H1 (cell line): Measurements from ENCODE around the gene PRELID1. TPM values are rescaled to one million over a fixed set of nuclear protein-coding genes. Genes with fewer than 3 reads are reported as not detected.

Experiments used
- ATF2 ChIP-seq: IDR thresholded peaks from 2 replicates; pipeline ENCODE4 v1.6.1; 2012; ENCODE audit warnings: low read length, inconsistent platforms
- CHD1 ChIP-seq: IDR thresholded peaks from 2 replicates; pipeline ENCODE4 v1.6.1; 2012; ENCODE audit warnings: low read depth, low read length, improper control_type of control experiment
- CREB1 ChIP-seq: IDR thresholded peaks from 2 replicates; pipeline ENCODE4 v1.6.1; 2012; ENCODE audit warnings: inconsistent platforms
- CTCF ChIP-seq, 3 experiments: IDR thresholded peaks; 1 replicate in 2 of 3; 2 replicates in 1 of 3; pipeline versions ENCODE4 v1.5.1 to v1.6.1; 2011; ENCODE audit warnings: low read length in 3 of 3, mild to moderate bottlenecking in 3 of 3, inconsistent platforms in 2 of 3, low read depth in 1 of 3, moderate library complexity in 1 of 3; ENCODE audit not compliant: insufficient read depth in 1 of 3; ENCODE audit errors: control extremely low read depth in 1 of 3
- SIN3A ChIP-seq, 2 experiments: IDR thresholded peaks in 1 of 2; conservative IDR thresholded peaks in 1 of 2; 2 replicates each; pipeline ENCODE4 v1.6.1; 2011 to 2012; ENCODE audit warnings: low read length in 2 of 2, improper control_type of control experiment in 1 of 2, low read depth in 1 of 2, mild to moderate bottlenecking in 1 of 2
- TBP ChIP-seq: IDR thresholded peaks from 2 replicates; pipeline ENCODE4 v1.6.1; 2011; ENCODE audit warnings: low read depth, low read length, improper control_type of control experiment
- TCF12 ChIP-seq: IDR thresholded peaks from 2 replicates; pipeline ENCODE4 v1.6.1; 2011; ENCODE audit warnings: low read depth, mild to moderate bottlenecking, low read length
- polyA plus RNA-seq, 7 experiments: library from polyadenylated mRNA; depleted of rRNA in 3 of 7; stranded (reverse) in 5 of 7; unstranded in 2 of 7; fragments of >200 nt in 5 of 7; fragments of 200-250 nt in 2 of 7; gene quantifications; 1 replicate in 5 of 7; 2 replicates in 1 of 7; 4 replicates in 1 of 7; pipeline versions ENCODE4 v1.2.1 to v1.2.3, GENCODE V29; 2011 to 2013; ENCODE audit warnings: missing spikeins in 2 of 7, mixed read lengths in 2 of 7
- total RNA-seq: library from RNA; stranded (reverse); fragmentation: NEBNext Ultra II Directional; extraction: Animal tissue kit (Norgen Biotek cat#: 25700); gene quantifications from 2 replicates; pipeline ENCODE4 v1.2.1, GENCODE V29; 2021

The PRELID1 gene
- total and polyA plus RNA-seq, 2 of the 8 experiments (the other 6 are each of a cell fraction or from before 2014, with no cell fraction given) = 272 to 428 TPM

- TF ChIP-seq TCF12 (0 out of 2 replicates have a peak, but pooled peaks have one; percentile 43), CHD1 (no peak), TBP (no peak), CREB1 (0 out of 2 replicates have a peak, but pooled peaks have one; percentile 21), ATF2 (no peak), SIN3A (conservative IDR thresholded peaks at IDR 0.05 in 1 of 2, IDR thresholded peaks at IDR 0.05 in 1 of 2; ENCODE audit: low read depth in 1 of 2, low read length in 2 of 2) (peak; percentile 86; a peak in 3 of 4 replicates), CTCF (IDR thresholded peaks at IDR 0.05; ENCODE audit: control extremely low read depth in 1 of 3, insufficient read depth in 1 of 3, low read depth in 1 of 3, low read length in 3 of 3) (peak in 2 of 3 experiments; percentile 97 to 100; a peak in 3 of 4 replicates)
Observed at GRCh38 chr5:177309351-177310191, 6.0 kb downstream of the PRELID1 start (continued).
